Fibroblast of lung (primary cell): ENCODE data around the gene SVEP1.

ENCODE experiments used
- CTCF ChIP-seq, 2 donors: IDR thresholded peaks in 1 of 2; conservative IDR thresholded peaks in 1 of 2; 1 replicate in 1 of 2; 2 replicates in 1 of 2; pipeline ENCODE4 v1.5.1; 2011 to 2012; ENCODE audit warnings: low read length in 2 of 2, control low read depth in 1 of 2, inconsistent platforms in 1 of 2, low read depth in 1 of 2, mild to moderate bottlenecking in 1 of 2
- EZH2 ChIP-seq: IDR thresholded peaks from 2 replicates; pipeline ENCODE4 v1.5.1; 2012; ENCODE audit warnings: low read length, control low read depth, mild to moderate bottlenecking; ENCODE audit errors: missing control alignments

GRCh38 chr9:110604171-110604601 lies 24.6 kb upstream of the SVEP1 start:
- no peak for TF ChIP-seq CTCF (conservative IDR thresholded peaks at IDR 0.05 in 1 of 2, IDR thresholded peaks at IDR 0.05 in 1 of 2; ENCODE audit: low read depth in 1 of 2, low read length in 2 of 2)
- TF ChIP-seq EZH2: no peak
